GM13977 (cell line): ENCODE data around the gene SNX8.

Experiments
- DNase-seq: peaks from one replicate; pipeline ENCODE4 v3.0.0; 2012; ENCODE audit warnings: low spot score
- in situ Hi-C: fragments of 300-500 bp; cut with MboI; formaldehyde crosslinking; loops from one replicate; pipeline ENCODE4 v1.12.0; 2022; ENCODE audit warnings: low sequenced_read_pairs, low pct_unique_long_range_greater_than_20kb, mixed read lengths, inconsistent platforms; ENCODE audit not compliant: unreplicated experiment
- TF ChIP-seq, protein P1 (sequence below): IDR thresholded peaks from 2 replicates; pipeline ENCODE4 v1.5.1; 2012; ENCODE audit warnings: mild to moderate bottlenecking, control low read depth; ENCODE audit not compliant: insufficient read depth; ENCODE audit errors: extremely low read depth, missing control alignments

Gene SNX8

DNA sequence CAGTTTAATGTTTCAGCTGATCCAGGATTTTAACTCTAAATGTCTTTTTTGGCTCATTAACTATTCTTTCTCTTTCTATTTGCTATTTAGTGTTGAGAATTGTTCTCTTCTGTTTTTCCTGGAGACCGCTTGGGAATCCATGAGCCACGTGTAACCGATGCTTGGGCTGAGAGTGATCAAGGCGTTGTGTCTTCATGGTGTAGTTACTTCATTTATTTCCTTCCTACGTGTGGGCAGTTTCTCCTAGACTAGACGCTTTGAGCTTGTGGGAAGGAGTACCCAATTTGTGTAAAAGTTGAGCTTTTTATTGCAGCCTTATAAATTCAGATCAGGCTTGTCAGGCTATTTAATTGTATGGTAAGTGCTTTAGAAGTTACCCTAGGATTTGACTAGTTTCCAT, 43.3 kb upstream of the SNX8 start:
- TF ChIP-seq, protein P1, sequence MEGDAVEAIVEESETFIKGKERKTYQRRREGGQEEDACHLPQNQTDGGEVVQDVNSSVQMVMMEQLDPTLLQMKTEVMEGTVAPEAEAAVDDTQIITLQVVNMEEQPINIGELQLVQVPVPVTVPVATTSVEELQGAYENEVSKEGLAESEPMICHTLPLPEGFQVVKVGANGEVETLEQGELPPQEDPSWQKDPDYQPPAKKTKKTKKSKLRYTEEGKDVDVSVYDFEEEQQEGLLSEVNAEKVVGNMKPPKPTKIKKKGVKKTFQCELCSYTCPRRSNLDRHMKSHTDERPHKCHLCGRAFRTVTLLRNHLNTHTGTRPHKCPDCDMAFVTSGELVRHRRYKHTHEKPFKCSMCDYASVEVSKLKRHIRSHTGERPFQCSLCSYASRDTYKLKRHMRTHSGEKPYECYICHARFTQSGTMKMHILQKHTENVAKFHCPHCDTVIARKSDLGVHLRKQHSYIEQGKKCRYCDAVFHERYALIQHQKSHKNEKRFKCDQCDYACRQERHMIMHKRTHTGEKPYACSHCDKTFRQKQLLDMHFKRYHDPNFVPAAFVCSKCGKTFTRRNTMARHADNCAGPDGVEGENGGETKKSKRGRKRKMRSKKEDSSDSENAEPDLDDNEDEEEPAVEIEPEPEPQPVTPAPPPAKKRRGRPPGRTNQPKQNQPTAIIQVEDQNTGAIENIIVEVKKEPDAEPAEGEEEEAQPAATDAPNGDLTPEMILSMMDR = no peak
- in situ Hi-C loops = no loop called here
- no peak for DNase-seq

DNA sequence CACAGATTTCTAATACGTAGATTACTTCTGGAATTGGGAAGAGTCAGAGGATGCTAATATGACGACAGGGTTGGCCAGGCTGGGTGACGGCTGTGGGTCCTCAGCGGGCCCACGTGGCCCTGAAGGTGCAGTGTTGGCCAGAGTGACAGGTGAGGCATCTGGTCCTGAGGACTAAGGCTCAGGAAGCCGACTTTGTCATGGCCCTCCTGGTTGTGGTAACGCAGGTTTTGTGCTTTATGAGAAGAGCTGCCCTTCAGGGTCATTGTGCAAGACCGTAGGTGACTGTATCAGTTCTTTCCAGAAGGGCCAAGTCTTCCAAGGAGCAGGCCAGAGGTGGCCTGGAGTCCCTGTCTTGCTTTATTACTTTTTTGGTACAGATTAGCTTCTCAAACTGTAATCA, 42.9 kb upstream of the SNX8 start:
- no peak for DNase-seq
- in situ Hi-C loops = no loop called here
- TF ChIP-seq, protein P1 = no peak

DNA sequence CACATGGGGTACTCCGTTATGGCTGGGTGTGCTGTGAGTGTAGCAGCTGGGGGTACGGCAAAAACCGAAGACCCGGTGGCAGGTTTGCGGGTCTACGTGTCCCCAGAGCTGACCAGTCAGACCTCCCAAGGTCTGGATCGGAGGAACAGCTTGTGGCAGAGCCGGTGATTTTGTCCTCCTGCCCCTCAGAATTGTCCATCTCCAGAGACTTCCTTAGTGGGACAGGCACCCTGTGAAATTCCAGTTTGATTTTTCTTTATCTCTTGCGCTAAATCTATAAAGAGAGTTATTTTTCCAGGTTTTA, 41.4 kb upstream of the SNX8 start:
- in situ Hi-C loops = no loop called here
- no peak for DNase-seq

DNA sequence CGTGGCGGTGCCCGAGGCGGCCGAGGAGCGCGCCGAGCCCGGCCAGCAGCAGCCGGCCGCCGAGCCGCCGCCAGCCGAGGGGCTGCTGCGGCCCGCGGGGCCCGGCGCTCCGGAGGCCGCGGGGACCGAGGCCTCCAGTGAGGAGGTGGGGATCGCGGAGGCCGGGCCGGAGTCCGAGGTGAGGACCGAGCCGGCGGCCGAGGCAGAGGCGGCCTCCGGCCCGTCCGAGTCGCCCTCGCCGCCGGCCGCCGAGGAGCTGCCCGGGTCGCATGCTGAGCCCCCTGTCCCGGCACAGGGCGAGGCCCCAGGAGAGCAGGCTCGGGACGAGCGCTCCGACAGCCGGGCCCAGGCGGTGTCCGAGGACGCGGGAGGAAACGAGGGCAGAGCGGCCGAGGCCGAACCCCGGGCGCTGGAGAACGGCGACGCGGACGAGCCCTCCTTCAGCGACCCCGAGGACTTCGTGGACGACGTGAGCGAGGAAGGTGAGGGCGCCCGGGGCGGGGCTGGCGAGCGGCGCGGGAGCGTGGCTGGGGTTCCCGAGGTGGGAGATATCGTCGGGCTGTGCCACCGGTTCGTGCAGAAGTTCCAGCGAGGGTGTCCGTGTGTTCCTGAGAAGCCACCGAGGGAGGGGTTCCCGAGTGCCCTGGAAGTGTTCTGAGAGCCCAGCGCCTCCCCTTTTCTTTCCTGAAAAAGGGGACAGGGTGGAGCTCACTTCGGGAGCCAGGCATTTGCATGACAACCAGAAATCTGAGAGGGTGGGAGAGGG, 40.9 kb upstream of the SNX8 start:
- TF ChIP-seq, protein P1 = no peak
- DNase-seq = peak; percentile 44
- in situ Hi-C loops = no loop called here

More for the DNA sequence above, 41.4 kb upstream of the SNX8 start:
- TF ChIP-seq, protein P1 = no peak

DNA sequence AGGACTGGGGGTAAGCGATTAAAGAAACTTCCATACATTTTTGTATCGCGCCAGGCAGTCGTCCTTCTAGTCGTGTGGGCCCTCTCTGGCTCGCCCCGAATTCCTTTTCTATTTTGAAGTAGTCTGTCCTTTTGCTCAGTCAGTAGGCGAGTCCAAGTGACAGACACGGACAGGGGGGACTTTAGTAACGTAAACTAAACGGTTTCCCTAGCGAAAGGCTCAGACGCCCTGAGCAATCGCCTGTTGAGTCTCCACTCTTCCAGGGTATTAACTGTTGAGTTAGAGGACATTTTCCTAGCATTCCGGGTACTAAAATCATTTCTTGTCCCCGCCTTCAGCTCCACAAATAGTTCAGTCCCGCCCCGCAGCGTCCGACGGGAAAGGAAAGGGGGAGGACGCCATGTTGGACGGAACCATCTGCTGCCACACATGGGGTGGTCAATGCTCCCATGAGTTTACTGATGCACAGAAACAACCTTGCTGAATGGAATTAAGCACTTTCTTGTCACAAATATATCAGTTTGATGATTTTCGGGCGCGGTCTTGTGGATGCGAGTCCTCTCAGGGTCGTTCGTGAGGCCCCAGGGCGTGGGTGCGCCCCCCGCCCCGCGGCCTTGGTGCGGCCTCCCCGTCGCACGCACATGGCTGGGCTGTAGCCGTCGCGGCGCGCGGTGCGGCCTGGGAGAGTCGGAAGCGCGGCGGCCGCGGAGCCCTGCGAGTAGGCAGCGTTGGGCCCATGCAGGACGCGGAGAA, 40.1 kb upstream of the SNX8 start, which contains the start of gene EIF3B:
Gene EIF3B, plus strand, starts transcription at position 642 of the 753 bp plus-strand sequence. Its CDS starts 95 bp downstream, at position 737.
- in situ Hi-C loops = no loop called here
- TF ChIP-seq, protein P1 = no peak
- DNase-seq = peak; percentile 97

DNA sequence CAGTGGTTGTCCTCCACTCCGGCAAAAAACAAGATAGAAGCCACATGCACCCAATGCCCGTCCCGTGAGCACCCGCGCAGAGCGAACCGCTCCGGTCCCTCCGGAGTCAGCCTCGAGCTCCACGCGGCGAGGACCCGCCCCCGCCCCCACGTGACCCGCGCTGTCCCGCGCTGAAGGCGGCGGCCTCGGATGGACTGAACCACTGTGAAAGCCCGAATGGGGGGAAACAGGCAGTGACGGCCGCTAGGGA, 39.6 kb upstream of the SNX8 start:
- in situ Hi-C loops = no loop called here
- DNase-seq = peak; percentile 95
- TF ChIP-seq, protein P1 = no peak
